CD4-positive, alpha-beta T cell treated with Interferon alpha-2 for 1 hour (primary cell): ENCODE data around the gene CUBN.

ENCODE experiments used
- DNase-seq, 2 donors: peaks; one replicate each; pipeline ENCODE4 v3.0.0-alpha.2; 2020 to 2022

CUBN gene

GRCh38 chr10:16905320-16905719 is 224.3 kb downstream of the CUBN start:
- no peak for DNase-seq

- DNase-seq = no peak
Measured at GRCh38 chr10:16904639-16905061, 225.0 kb downstream of the CUBN start.

- no peak for DNase-seq
Measured at GRCh38 chr10:16904049-16904448, 225.6 kb downstream of the CUBN start.

- DNase-seq = no peak
Measured at GRCh38 chr10:16902606-16903005, 227.0 kb downstream of the CUBN start.

- no peak for DNase-seq
Measured at GRCh38 chr10:16901106-16901505, 228.5 kb downstream of the CUBN start.

GRCh38 chr10:16896993-16897392 is 232.6 kb downstream of the CUBN start:
- DNase-seq = no peak

GRCh38 chr10:16894821-16895220 is 234.8 kb downstream of the CUBN start:
- DNase-seq = no peak

- DNase-seq = no peak
Measured at GRCh38 chr10:16893664-16894063, 235.9 kb downstream of the CUBN start.

GRCh38 chr10:16891375-16892313 is 238.0 kb downstream of the CUBN start:
- peak; percentile 54 to 68 for DNase-seq

GRCh38 chr10:16890691-16891090 is 238.9 kb downstream of the CUBN start:
- DNase-seq = no peak

- no peak for DNase-seq
Measured at GRCh38 chr10:16887565-16887964, 242.0 kb downstream of the CUBN start.

GRCh38 chr10:16886031-16886430 is 243.6 kb downstream of the CUBN start:
- no peak for DNase-seq

- no peak for DNase-seq
Measured at GRCh38 chr10:16884497-16884896, 245.1 kb downstream of the CUBN start.

- no peak for DNase-seq
Measured at GRCh38 chr10:16883084-16883483, 246.5 kb downstream of the CUBN start.

GRCh38 chr10:16870331-16870730 is 259.3 kb downstream of the CUBN start:
- DNase-seq = no peak

GRCh38 chr10:16867990-16868389 is 261.6 kb downstream of the CUBN start:
- DNase-seq = no peak

- no peak for DNase-seq
Measured at GRCh38 chr10:16867556-16867955, 262.1 kb downstream of the CUBN start.

- DNase-seq = no peak
Measured at GRCh38 chr10:16866541-16867275, 262.9 kb downstream of the CUBN start.

- no peak for DNase-seq
Measured at GRCh38 chr10:16865766-16866165, 263.8 kb downstream of the CUBN start.

GRCh38 chr10:16863766-16864165 is 265.8 kb downstream of the CUBN start:
- no peak for DNase-seq

GRCh38 chr10:16857419-16857818 is 272.2 kb downstream of the CUBN start:
- no peak for DNase-seq

GRCh38 chr10:16856567-16856966 is 273.0 kb downstream of the CUBN start:
- no peak for DNase-seq

GRCh38 chr10:16856092-16856491 is 273.5 kb downstream of the CUBN start:
- no peak for DNase-seq

GRCh38 chr10:16854623-16855022 is 275.0 kb downstream of the CUBN start:
- no peak for DNase-seq
